SIG-M5 (cell line): Measurements from ENCODE around the gene SRP68.
"Not testable (repeated sequence)": the region's sequence is repeated elsewhere in the genome, so short reads cannot be mapped to it uniquely, and the experiment has no call there.

ENCODE experiments used
- DNase-seq: peaks from one replicate; lab custom pipeline; 2025; lab: John Stamatoyannopoulos, UW

The SRP68 gene

DNA sequence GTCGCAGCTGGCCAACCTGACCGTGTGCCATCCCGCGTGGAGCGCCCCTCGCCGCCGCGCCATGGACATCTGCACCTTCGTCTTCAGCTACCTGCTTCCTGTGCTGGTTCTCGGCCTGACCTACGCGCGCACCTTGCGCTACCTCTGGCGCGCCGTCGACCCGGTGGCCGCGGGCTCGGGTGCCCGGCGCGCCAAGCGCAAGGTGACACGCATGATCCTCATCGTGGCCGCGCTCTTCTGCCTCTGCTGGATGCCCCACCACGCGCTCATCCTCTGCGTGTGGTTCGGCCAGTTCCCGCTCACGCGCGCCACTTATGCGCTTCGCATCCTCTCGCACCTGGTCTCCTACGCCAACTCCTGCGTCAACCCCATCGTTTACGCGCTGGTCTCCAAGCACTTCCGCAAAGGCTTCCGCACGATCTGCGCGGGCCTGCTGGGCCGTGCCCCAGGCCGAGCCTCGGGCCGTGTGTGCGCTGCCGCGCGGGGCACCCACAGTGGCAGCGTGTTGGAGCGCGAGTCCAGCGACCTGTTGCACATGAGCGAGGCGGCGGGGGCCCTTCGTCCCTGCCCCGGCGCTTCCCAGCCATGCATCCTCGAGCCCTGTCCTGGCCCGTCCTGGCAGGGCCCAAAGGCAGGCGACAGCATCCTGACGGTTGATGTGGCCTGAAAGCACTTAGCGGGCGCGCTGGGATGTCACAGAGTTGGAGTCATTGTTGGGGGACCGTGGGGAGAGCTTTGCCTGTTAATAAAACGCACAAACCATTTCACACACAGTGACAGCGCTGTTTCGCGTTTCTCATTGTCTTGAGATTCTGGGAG lies 4.7 kb upstream of the SRP68 start:
- no peak for DNase-seq

DNA sequence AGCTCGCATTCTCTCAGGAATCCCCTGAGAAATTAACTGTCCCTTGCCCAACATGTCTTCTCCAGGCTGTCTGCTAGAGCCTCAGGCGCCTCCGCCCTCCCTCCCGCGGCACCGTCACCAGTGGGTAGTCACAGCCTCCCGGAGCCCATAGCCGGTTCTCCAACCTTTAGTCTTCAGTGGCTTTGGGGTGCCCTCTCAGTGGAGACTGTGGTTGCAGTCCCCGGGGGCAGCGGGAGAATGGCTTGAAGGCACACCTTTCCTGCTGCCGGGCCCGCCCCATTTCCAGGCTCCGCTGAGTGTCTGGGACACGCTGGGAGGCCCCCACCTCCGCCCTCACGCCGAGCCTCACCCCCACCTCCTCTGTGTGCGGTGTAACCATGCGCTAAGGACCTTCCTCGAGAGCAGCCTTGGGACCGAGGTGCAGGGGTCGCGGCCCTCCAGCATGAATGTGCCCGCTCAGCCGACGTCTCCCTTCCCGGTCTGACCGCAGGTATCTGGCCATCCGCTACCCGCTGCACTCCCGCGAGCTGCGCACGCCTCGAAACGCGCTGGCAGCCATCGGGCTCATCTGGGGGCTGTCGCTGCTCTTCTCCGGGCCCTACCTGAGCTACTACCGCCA lies 3.9 kb upstream of the SRP68 start:
- DNase-seq, result no peak

DNA sequence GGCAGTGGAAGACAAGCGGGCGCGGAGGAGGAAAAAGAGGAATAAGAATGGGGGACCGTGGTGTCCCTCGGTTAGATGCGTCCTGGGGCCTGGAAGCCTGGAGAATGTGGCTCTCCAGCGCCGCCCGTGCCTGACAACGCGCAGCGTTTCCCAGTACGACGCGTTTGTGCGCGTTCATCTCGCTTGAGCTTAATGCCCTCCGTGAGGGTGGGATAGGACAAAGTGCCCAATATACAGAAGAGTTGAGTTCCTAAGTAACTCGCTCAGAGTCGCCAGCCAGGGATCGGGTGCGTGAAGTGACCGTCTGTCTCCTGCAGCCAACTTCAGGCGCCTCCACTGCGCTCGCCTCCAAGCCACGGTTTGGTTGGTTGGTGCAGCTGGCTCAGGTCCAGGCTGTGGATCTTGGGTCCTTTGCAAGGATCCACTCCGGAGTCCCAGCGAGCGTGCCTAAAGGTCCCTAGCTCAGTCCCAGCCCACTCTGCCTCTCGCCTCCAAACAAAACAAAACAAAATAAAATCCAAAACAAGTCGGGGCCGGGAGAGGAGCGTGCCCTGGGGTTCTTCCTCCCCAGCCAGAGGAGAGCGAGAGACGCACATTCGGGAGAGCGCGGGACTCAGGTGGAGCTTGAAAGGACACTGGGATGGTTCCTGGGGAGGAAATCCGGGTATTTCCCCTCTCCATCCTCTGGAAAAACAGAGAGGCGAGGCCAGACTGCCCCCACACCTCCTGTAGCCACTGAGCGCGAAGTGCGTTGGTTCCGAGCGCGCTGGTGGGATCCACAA lies 3.2 kb upstream of the SRP68 start:
- no peak for DNase-seq

DNA sequence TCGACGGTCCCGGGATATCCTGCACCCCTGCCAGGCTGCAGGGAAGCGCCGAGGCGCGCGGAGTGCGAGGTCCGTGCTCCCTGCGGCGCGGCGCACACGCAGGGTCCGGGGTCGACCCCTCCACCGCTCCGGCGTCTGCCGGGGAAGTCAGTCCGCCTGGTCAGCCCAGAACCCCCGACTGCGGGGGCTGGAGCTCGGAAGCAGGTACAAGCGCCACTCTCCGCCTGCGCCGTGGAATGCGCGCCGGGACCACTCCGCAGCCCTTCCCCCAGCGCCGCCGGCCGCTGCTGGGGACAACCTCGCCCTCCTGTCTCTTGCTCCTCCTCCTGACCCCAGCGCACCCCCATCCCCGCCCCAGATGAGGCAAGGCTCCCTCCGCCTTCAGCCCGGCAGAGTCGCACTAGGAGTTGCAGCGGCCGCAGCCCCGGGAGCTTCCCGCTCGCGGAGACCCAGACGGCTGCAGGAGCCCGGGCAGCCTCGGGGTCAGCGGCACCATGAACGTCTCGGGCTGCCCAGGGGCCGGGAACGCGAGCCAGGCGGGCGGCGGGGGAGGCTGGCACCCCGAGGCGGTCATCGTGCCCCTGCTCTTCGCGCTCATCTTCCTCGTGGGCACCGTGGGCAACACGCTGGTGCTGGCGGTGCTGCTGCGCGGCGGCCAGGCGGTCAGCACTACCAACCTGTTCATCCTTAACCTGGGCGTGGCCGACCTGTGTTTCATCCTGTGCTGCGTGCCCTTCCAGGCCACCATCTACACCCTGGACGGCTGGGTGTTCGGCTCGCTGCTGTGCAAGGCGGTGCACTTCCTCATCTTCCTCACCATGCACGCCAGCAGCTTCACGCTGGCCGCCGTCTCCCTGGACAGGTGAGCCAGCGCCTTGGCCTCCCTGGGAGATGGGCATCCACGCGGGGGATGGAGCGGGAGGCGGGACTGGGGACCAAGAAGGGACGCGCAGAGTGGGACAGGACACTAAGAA lies 2.4 kb upstream of the SRP68 start, which contains the start of gene GALR2:
TSS of gene GALR2 (plus strand) at position 392 of the 974 bp plus-strand sequence. CDS start at position 495, 103 bp downstream.
- no peak for DNase-seq

DNA sequence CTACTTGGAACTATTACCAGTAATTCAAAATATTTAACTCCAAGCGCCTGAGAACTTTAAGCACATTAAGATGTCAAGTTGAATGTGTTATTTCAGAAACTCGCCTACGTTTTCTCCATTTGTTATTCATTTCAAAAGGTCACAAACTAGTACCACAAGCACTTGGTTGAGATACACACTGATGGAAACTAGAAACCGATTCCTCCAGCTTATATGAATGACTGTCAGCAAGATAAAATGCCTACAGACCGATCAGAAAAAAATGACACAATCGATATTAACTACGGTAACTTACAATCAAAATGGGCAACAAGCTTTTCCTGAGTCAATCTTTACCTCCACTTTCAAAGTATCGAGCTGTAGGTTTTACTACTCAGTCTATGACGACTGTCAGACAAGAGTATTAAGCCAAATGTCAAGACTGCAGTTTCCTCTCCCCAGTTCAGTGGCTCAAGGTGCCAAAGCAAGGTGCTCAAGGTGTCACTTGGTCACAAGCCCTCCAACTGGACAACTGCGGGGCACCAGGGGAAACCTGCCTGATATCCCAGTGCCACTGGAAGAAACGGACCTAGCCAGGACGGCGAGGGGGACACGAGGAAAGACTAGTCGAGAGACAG lies 678 bp downstream of the SRP68 start:
- DNase-seq, result no peak

DNA sequence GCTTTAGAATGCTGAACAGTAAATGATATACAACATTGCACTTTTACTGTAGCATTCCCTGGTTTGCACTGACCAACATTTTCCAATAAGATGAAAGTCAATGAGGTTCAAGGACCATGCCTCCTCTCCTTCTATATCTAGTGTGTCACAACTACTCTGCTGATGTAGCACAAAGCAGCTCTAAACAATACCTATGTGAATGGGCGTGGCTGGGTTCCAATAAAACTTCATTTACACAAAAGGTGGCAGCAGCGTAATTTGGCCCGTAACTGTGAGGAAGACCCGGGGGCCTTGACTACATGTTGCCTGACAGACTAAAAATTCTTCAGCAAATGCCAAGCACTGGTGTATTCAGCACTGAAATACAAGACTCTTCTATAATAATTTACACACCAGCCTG lies 6.5 kb downstream of the SRP68 start:
- no peak for DNase-seq

DNA sequence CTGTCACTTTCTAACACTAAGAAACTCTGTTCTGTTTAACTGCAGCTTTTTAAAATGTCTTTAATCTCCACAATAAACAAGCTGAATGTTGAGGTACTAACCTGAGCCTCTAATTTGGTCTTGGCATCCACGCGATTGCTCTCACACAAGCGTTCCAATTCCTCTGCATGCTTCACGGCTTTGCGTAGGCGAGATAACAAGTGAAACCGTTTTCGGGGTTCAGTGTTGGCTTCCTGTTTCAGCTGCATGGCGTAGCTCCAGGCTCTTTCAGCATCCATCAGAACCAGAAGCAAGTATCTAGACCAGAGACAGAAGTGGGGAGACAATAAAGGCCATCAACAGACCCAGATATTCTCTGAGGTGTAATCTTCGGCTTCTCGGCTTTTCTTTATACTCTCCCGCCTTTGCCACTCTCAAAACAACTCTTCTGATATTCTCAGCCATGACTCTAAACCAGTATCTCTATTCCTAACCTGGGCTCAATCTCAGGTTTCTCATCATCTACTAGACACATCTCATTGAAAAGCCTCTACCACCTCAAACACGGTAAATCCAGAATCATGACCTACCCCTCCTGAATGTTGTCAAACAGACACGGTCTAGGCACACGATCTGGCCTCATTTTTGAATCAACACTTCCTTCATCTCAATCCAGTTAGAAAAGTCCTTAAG lies 8.3 kb downstream of the SRP68 start:
- DNase-seq, result no peak

DNA sequence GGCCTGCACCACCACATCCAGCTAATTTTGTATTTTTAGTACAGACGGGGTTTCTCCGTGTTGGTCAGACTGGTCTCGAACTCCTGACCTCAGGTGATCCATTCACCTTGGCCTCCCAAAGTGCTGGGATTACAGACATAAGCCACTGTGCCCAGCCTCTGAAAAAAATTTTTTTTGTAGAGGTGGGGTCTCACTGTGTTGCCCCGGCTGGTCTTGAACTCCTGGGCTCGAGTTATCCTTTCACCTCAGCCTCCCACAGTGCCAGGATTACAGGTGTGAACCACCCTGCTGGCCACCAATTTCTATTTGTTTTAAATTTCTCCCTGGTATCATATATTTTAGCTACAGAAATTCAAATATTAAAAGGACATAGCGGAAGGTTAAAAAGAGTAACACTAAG lies 14.1 kb downstream of the SRP68 start:
- not testable (repeated sequence) for DNase-seq

DNA sequence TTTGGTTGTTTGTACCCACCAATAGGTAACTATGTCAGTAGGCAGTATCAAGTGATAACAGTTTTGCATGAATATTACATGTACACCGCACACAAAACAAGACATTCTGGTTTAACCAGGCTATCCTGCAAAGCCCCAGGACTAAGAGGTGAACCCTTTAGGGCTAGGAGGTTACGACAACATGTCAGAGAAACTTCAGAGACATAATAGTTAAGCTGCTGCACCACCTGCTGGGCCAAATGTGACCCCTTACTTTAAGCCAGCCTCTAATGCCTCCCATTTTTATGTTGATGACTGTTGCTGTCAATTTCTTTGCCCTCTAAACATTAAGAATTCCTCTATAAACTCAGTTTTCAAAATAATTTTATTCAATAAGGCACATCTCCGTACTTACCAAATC lies 15.4 kb downstream of the SRP68 start:
- DNase-seq, result no peak

DNA sequence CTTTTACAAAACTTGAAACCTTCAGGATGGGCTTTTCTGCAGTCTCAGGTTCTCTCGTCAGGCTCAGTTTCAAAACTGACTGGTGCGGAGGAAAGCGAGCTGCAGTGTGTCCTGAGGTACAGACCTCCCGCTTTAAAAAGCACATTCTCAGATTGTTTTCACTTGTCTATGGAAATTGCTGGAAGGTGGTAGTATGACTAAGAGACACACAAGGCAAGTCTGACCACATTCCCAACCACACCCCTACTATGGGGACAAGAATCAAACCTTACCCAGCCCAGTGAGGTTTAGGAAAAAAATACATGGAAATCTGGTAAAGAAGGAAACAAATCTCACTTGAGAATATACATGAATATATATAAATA lies 18.2 kb downstream of the SRP68 start:
- no peak for DNase-seq

DNA sequence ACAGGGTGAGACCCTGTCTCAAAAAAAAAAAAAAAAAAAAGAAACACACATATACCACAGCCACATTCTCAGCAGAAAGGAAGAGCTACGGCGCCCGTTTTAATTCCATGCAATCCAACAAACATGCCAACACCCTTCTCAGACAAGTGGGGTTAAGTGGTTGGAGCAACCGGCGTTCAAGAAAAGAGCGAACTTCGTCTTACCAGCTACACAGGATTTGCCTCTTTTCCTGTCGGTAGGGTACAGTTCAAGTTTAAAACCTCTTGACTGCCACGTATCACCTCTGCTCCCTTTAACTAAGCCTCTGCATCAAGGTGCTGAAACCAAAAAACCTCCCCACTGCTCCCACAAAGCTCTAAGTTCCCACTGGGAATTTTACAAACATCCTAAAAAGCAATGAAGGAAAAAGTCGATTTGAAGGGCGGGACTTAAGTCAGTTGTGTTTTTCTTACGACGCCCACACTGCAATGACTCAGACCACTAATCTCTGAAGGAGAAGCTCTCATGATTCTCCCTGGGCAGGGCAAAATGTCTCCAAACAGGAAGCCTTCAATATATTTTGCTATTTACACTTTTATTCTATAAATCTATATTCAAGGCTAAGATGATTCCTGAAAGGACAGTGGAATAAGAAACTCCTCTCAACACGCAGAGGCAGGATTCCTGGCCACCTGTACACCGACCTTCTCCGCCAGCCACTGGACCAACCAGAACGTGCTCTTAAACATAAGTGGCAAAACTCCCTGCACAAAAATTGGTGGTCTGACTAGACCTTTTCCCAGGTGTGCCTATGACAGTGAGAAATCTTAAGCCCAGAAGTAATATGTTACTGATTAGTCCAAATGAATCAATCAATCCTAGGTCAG lies 18.8 kb downstream of the SRP68 start:
- DNase-seq, result no peak

DNA sequence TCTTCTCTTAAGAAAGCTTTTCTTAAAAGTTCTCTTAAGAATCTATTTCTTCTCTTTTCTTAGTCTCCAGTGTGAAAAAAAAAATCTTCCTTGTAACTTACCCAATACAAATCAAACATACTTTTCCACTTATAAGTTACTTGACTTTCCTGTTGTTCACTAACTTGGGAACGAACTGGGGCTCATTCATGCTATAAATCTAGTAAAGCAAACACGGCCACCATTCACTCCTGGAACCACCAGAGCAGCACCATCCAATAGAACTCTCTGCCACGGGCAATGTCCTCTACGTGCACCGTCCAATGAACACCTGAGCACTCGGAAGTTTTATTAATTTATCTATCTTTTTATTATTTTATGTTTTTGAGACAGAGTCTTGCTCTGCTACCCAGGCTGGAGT lies 20.8 kb downstream of the SRP68 start:
- DNase-seq, result no peak

DNA sequence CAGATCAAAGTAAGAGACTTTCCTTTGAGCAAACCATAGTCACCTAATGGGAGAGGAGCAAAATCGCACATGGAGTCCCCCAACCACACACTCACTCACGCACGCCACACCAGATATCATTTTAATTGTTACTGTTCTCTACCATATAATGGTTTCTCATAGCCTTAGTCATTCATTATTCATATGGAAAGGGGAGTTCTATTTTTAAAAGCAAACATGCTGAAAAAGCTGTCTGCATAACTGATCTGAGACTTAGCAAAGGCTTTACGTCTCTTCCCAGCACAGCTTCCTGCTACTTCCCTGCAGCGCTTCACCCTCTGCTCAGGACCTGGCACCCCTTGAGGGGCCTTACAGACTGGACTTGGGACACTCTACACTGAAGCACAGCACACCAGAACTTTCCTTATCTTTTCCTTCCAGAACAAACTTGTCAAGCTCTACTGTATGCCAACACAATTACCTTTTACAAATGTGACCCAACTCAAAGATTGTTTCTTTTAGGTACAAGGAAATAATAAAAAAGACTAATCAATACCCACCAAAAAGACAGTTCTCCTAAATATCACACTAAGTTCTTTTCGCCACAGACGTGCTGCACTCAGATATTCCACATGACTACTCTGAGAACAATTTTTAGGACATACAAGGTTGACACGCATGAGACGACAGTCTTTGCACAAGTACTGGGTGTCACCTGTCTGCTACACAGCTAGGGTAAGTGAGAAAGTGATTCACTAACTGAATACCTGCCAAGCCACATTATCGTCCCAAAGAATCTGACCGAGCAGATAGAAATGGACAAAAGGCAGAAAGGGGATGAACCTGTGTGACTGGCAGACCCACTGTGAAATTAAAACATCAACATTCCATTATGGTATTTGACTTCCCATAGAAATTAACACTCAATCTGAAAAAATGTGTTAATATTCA lies 21.5 kb downstream of the SRP68 start:
- no peak for DNase-seq

DNA sequence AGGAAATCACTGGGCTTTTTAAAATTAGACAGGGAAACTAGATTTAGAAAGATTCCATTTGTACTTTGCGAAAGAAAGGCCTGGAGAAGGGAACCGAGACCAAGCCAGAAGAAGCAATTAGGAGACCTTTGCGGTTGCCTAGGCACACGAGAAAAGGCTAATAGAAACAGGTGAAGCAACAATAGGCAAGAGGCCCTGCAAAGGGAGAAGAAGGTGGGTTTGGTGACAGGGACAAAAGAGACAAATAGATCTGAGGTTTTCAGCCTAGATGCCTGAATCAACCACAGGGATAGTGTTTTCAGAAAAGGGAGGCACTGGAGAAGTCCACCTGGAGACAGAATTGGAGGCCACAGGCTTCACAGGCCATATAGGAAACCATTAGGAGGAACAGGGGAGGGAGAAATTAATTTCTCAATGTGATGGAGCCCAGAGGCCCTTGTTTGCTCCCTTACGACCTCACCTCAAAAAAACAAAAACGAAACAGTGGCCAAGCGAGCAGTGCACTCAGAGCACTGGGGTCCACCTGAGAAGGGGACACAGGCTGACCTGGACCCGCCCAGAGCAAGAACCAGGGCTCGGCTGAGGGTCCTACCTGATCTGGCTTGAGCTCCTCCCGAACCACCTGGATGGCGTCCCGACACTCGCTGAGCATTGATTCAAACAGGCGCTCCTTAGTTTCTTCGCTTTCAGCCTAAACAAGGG lies 22.3 kb downstream of the SRP68 start:
- DNase-seq, result no peak

DNA sequence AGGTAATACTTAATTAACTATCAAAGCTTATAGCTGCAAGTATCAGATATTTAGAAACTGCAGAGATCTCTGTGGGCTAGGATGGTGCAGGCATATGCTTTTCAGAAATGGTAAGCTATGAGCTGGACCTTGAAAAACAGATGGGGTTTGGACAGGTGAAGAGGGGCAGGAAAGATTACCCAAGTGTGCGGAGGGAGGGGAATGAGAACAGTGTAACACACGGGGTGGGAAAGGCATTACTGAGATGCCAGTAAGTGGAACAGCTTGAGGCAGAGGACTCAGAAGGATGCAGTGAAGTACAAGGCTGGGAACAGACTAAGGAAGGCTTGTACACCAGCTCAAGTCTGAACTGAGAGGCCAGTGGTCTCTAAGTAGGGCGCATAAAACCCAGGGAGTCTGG lies 23.1 kb downstream of the SRP68 start:
- no peak for DNase-seq

DNA sequence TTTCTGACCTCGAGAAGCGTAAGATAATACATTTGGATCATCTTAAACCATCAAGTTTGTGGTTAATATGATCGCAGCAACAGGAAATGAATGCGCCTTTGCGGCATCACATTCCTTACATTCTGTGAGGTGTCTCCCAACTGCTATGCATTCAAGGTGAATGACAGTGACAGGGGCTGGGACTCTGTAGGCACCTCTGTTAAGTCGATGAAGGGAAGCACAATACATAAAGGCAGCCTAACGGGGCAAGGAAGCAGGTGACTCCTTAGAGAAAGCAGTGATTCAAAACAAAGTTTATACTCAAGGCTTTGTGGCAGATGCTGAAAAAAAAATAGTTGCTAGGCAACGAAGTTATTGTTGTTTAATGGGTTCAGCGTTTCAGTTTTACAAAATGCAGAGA lies 23.6 kb downstream of the SRP68 start:
- no peak for DNase-seq

DNA sequence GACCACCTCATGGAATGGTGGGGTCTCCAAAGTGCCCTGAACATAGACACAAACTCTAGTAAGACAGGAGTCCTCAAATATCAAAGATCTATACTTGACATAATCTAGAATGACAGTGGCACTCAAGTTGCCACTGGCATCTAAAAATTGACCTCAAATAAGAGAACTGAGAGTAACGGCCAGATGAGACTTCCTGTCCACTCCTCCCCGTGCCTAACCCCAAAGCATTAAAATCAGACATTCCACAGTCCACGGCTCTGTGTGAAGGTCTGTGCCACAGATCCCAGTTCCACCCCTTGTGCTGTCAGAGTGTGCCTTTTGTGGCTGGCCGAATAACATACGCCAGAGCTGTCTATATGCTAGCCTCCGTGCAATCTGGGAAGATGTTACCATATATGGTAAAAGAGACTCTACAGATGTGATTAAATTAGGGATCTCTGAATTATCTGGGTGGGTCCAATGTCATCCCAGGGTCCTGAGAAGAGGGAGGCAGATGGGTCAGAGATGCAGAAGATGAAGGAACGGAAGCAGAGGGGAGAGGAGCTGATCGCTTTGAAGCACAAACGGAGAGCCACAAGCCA lies 24.2 kb downstream of the SRP68 start:
- no peak for DNase-seq

DNA sequence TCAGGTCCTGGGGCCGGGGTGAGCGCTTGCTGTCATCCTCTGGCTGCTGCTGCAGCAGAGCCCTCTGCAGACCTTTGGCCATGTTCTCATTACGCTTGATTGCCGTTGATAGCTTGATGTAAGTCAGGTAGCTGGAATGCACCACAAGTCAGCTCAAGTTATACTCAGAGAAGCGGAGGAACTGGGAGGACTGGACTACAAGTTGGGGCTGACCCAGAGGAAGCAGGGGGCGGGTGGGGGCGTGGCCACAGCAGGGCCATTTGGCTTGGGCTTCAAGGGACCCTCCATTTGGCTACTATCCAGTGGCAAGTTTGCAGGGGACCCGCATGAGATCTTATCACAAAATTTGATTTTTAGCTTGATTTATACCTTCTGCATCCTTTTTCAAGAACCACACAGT lies 26.3 kb downstream of the SRP68 start:
- no peak for DNase-seq
